ENCODE measurements around the gene CD164L2. TPM values are rescaled to one million over a fixed set of nuclear protein-coding genes. Genes with fewer than 3 reads are reported as not detected.

CD164L2 gene
- polyA plus RNA-seq, 3 donors: not detected

- peaks cover 0 to 22% of the 10 kb centered on the region in 2 donors for H3K36me3 ChIP-seq (replicated peaks in 1 of 2; ENCODE audit: control insufficient read depth in 1 of 2, insufficient read depth in 2 of 2, low read length in 2 of 2)
- Mint-ChIP-seq H3K36me3 (peaks cover 13 to 34% of the 10 kb centered on the region in 2 donors), H3K27me3 (ENCODE audit: low read depth in 3 of 3) (peaks cover 5 to 11% (median 8%) of the 10 kb centered on the region in 3 donors), H3K4me3 (peak overlapping the region; percentile 86 to 94), H3K9me3 (no peaks in the 10 kb centered on the region), H3K4me1 (peaks cover 64% of the 10 kb centered on the region), H3K27ac (peak overlapping the region; percentile 77 to 98 (median 93))
- H3K79me2 ChIP-seq (ENCODE audit: insufficient read depth, low read length): no peaks in the 10 kb centered on the region
- WGBS (ENCODE audit: insufficient coverage): under 1% methylated on average over 30 of the region's 30 CpGs
- H3K27ac ChIP-seq (ENCODE audit: low read depth in 1 of 2, low read length in 2 of 2): peak overlapping the region; percentile 52 to 64
- H3K4me3 ChIP-seq (replicated peaks in 1 of 3; ENCODE audit: low read depth in 2 of 3, low read length in 3 of 3): peak overlapping the region; percentile 64 to 84 (median 73)
- TF ChIP-seq, protein P1, sequence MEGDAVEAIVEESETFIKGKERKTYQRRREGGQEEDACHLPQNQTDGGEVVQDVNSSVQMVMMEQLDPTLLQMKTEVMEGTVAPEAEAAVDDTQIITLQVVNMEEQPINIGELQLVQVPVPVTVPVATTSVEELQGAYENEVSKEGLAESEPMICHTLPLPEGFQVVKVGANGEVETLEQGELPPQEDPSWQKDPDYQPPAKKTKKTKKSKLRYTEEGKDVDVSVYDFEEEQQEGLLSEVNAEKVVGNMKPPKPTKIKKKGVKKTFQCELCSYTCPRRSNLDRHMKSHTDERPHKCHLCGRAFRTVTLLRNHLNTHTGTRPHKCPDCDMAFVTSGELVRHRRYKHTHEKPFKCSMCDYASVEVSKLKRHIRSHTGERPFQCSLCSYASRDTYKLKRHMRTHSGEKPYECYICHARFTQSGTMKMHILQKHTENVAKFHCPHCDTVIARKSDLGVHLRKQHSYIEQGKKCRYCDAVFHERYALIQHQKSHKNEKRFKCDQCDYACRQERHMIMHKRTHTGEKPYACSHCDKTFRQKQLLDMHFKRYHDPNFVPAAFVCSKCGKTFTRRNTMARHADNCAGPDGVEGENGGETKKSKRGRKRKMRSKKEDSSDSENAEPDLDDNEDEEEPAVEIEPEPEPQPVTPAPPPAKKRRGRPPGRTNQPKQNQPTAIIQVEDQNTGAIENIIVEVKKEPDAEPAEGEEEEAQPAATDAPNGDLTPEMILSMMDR (IDR thresholded peaks at IDR 0.05): no peak
- H3K4me2 ChIP-seq (replicated peaks; ENCODE audit: extremely low read depth, low read length, poor library complexity, severe bottlenecking): peak overlapping the region; percentile 97
- H3K9me3 ChIP-seq (replicated peaks in 1 of 2; ENCODE audit: control insufficient read depth in 1 of 2, insufficient read depth in 1 of 2, low read length in 2 of 2): no peaks in the 10 kb centered on the region
- peak in 1 of 3 donors; percentile 23 for DNase-seq
- H2AFZ ChIP-seq (ENCODE audit: insufficient read depth, low read depth, low read length, poor library complexity, severe bottlenecking): peak overlapping the region; percentile 73
- H3K27me3 ChIP-seq (ENCODE audit: control insufficient read depth in 2 of 2, insufficient read depth in 2 of 2, low read length in 2 of 2): peaks cover 0 to 4% of the 10 kb centered on the region in 2 donors
- peak overlapping the region; percentile 63 for H3K9ac ChIP-seq (ENCODE audit: insufficient read depth, low read length, poor library complexity, severe bottlenecking)
- intact Hi-C loops (cut with micrococcal nuclease): loop anchor here in 1 of 2 donors (2.0 kb wide), 1 partner anchor 23 kb away; no protein-coding TSS in a partner anchor
- peaks cover 7% of the 10 kb centered on the region for H4K20me1 ChIP-seq (ENCODE audit: insufficient read depth, low read length)
- H3K4me1 ChIP-seq (ENCODE audit: control insufficient read depth in 1 of 2, insufficient read depth in 2 of 2, low read length in 2 of 2): peaks cover 56 to 67% of the 10 kb centered on the region in 2 donors
Observed at GRCh38 chr1:27366113-27366410, 17.1 kb downstream of the CD164L2 start.

DNA sequence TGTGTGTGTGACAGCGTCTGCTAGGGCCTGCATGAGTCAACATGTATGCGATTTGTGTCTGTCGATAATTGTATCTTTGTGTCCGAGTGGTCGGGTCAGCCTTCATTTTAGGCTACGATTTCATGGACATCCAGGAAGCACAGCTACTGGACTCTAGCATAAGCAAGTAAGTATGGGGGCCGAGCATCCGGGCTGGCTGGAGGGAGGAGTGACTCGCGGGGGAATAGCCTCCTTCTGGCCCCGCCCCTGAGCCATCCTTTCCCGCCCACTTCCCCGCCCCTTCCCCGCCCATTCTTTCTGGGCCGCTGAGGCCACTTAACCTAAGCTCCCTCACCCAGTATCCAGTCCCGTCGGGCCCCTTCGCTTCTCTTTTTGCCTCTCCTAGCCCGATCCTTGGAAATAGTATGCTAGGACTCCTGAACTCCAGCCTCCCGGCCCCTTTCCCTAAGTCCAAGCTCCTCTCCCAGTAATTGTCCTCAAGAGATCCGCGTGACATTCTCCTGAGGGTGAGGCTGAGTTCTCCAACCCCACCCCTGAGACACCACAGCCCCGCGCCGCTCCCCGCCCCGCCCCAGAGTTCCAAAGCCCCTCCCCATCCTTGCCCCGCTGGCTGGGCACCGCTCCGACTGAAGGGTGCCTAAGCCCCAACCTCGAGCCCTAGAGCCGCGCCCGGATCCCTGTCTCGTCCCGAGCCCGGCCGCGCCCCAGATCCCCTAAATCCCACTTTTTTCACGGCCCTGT lies 17.6 kb downstream of the CD164L2 start:
- Histone ChIP-seq H3K27ac (ENCODE audit: low read depth in 1 of 2, low read length in 2 of 2) (peak overlapping the region; percentile 52 to 64), H3K4me3 (replicated peaks in 1 of 3; ENCODE audit: low read depth in 2 of 3, low read length in 3 of 3) (peak overlapping the region; percentile 64 to 84 (median 73)), H2AFZ (ENCODE audit: insufficient read depth, low read depth, low read length, poor library complexity, severe bottlenecking) (peak overlapping the region; percentile 73), H3K36me3 (replicated peaks in 1 of 2; ENCODE audit: control insufficient read depth in 1 of 2, insufficient read depth in 2 of 2, low read length in 2 of 2) (peaks cover 0 to 22% of the 10 kb centered on the region in 2 donors), H4K20me1 (ENCODE audit: insufficient read depth, low read length) (peaks cover 7% of the 10 kb centered on the region), H3K9ac (ENCODE audit: insufficient read depth, low read length, poor library complexity, severe bottlenecking) (peak overlapping the region; percentile 63), H3K79me2 (ENCODE audit: insufficient read depth, low read length) (no peaks in the 10 kb centered on the region), H3K4me2 (replicated peaks; ENCODE audit: extremely low read depth, low read length, poor library complexity, severe bottlenecking) (peak overlapping the region; percentile 97), H3K4me1 (ENCODE audit: control insufficient read depth in 1 of 2, insufficient read depth in 2 of 2, low read length in 2 of 2) (peaks cover 58 to 67% of the 10 kb centered on the region in 2 donors), H3K27me3 (ENCODE audit: control insufficient read depth in 2 of 2, insufficient read depth in 2 of 2, low read length in 2 of 2) (peaks cover 0 to 8% of the 10 kb centered on the region in 2 donors), H3K9me3 (replicated peaks in 1 of 2; ENCODE audit: control insufficient read depth in 1 of 2, insufficient read depth in 1 of 2, low read length in 2 of 2) (no peaks in the 10 kb centered on the region)
- intact Hi-C loops (cut with micrococcal nuclease): loop anchor here in 1 of 2 donors (2.0 kb wide), 1 partner anchor 23 kb away; no protein-coding TSS in a partner anchor
- Mint-ChIP-seq H3K9me3 (no peaks in the 10 kb centered on the region), H3K4me3 (peak overlapping the region; percentile 86 to 94), H3K36me3 (peaks cover 13 to 34% of the 10 kb centered on the region in 2 donors), H3K4me1 (peaks cover 63% of the 10 kb centered on the region), H3K27ac (peak overlapping the region; percentile 77 to 98 (median 93)), H3K27me3 (ENCODE audit: low read depth in 3 of 3) (peaks cover 7 to 16% (median 13%) of the 10 kb centered on the region in 3 donors)
- TF ChIP-seq, protein P1 (IDR thresholded peaks at IDR 0.05): no peak
- peak; percentile 71 to 78 (median 71) for DNase-seq
- 4% methylated on average over 33 of the region's 40 CpGs for WGBS (ENCODE audit: insufficient coverage)

All from CD14-positive monocyte (primary cell).